ENCODE data around the gene SOCS3. TPM values are rescaled to one million over a fixed set of nuclear protein-coding genes. Genes with fewer than 3 reads are reported as not detected.
A peak's percentile ranks its signal among the peaks of the same experiment; 100 is the strongest.

SOCS3 gene
- polyA plus RNA-seq, 5 donors, result 7.5 to 49.2 (median 26.1) TPM

- no peak for DNase-seq
Measured at GRCh38 chr17:78355045-78355641, 4.7 kb downstream of the SOCS3 start.

- no peak for DNase-seq
Measured at GRCh38 chr17:78353834-78354233, 6.0 kb downstream of the SOCS3 start.

GRCh38 chr17:78351449-78352006 is 8.3 kb downstream of the SOCS3 start:
- peak; percentile 95 to 97 for DNase-seq

- DNase-seq, result no peak
Measured at GRCh38 chr17:78349891-78350642, 9.8 kb downstream of the SOCS3 start.

- DNase-seq, result no peak
Measured at GRCh38 chr17:78348055-78348770, 11.7 kb downstream of the SOCS3 start.

- DNase-seq, result no peak
Measured at GRCh38 chr17:78347453-78347852, 12.4 kb downstream of the SOCS3 start.

GRCh38 chr17:78346605-78347250 is 13.1 kb downstream of the SOCS3 start:
- no peak for DNase-seq

GRCh38 chr17:78345791-78346494 is 13.9 kb downstream of the SOCS3 start:
- no peak for DNase-seq

GRCh38 chr17:78345172-78345571 is 14.7 kb downstream of the SOCS3 start:
- DNase-seq, result no peak

- no peak for DNase-seq
Measured at GRCh38 chr17:78344666-78345065, 15.2 kb downstream of the SOCS3 start.

GRCh38 chr17:78343543-78344201 is 16.2 kb downstream of the SOCS3 start:
- no peak for DNase-seq

- peak; percentile 74 to 80 for DNase-seq
Measured at GRCh38 chr17:78343187-78343542, 16.7 kb downstream of the SOCS3 start.

- no peak for DNase-seq
Measured at GRCh38 chr17:78342449-78343186, 17.3 kb downstream of the SOCS3 start.

- peak; percentile 79 to 81 for DNase-seq
Measured at GRCh38 chr17:78341559-78342448, 18.1 kb downstream of the SOCS3 start.

- no peak for DNase-seq
Measured at GRCh38 chr17:78340183-78340955, 19.5 kb downstream of the SOCS3 start.

- no peak for DNase-seq
Measured at GRCh38 chr17:78338486-78339259, 21.2 kb downstream of the SOCS3 start.
